ENCODE results near the gene DYNC1I1.
"Not testable (repeated sequence)": the region's sequence is repeated elsewhere in the genome, so short reads cannot be mapped to it uniquely, and the experiment has no call there.

DYNC1I1 gene

DNA sequence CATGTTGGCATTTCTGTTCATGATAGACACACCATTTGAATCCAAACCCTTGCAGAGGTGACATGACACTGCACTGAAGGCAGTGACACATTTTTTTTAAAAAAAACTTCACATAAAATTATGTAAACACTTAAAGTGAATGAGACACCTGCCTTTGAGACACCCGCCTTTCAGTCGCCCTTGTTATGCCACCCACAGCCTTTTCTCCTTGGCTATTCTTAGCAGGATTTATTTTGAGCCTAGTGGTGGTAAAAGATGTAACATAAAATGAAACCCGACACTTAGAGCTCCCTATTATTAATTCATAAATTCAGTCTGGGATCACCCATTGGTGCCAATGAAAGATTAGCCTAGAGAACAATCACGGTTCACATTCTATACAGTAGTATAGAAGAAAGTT is 161.3 kb downstream of the DYNC1I1 start:
- Histone ChIP-seq H2AFZ (ENCODE audit: low read depth) (no peak overlapping the region), H3K4me1 (ENCODE audit: low read depth, poor library complexity, severe bottlenecking) (peaks cover 27% of the 10 kb centered on the region), H3K27ac (no peak overlapping the region), H4K20me1 (ENCODE audit: insufficient read depth) (no peaks in the 10 kb centered on the region), H3K4me2 (peak overlapping the region; percentile 3; the same call in 1 of the 2 replicates), H3K27me3 (ENCODE audit: insufficient read depth, low read depth) (no peaks in the 10 kb centered on the region), H3K79me2 (ENCODE audit: insufficient read depth, low read depth) (no peaks in the 10 kb centered on the region), H3K4me3 (IDR thresholded peaks at IDR 0.05; ENCODE audit: insufficient read depth, low read depth, low read length) (no peak overlapping the region), H3K9ac (no peak overlapping the region), H3K36me3 (ENCODE audit: insufficient read depth) (no peaks in the 10 kb centered on the region)
- TF ChIP-seq, protein P1, sequence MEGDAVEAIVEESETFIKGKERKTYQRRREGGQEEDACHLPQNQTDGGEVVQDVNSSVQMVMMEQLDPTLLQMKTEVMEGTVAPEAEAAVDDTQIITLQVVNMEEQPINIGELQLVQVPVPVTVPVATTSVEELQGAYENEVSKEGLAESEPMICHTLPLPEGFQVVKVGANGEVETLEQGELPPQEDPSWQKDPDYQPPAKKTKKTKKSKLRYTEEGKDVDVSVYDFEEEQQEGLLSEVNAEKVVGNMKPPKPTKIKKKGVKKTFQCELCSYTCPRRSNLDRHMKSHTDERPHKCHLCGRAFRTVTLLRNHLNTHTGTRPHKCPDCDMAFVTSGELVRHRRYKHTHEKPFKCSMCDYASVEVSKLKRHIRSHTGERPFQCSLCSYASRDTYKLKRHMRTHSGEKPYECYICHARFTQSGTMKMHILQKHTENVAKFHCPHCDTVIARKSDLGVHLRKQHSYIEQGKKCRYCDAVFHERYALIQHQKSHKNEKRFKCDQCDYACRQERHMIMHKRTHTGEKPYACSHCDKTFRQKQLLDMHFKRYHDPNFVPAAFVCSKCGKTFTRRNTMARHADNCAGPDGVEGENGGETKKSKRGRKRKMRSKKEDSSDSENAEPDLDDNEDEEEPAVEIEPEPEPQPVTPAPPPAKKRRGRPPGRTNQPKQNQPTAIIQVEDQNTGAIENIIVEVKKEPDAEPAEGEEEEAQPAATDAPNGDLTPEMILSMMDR (conservative IDR thresholded peaks at IDR 0.05; ENCODE audit: low read depth, low read length) = no peak

DNA sequence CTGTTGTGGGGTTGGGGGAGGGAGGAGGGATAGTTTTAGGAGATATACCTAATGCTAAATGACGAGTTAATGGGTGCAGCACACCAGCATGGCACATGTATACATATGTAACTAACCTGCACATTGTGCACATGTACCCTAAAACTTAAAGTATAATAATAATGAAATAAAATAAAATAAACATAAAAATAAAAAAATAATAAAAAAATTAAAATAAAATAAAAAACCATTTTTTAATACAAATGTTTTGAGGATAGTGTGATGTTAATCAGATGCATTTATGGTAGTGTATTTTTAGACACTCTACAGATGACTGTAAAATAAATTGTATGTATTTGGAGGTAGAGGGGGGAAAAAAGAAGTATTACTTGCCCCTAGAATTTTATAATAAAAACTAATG is 172.5 kb downstream of the DYNC1I1 start:
- H3K36me3 ChIP-seq (ENCODE audit: insufficient read depth); H3K79me2 ChIP-seq (ENCODE audit: insufficient read depth, low read depth); H3K27ac ChIP-seq; H2AFZ ChIP-seq (ENCODE audit: low read depth); H3K9ac ChIP-seq; H3K4me2 ChIP-seq; H3K4me3 ChIP-seq (IDR thresholded peaks at IDR 0.05; ENCODE audit: insufficient read depth, low read depth, low read length); H4K20me1 ChIP-seq (ENCODE audit: insufficient read depth); H3K27me3 ChIP-seq (ENCODE audit: insufficient read depth, low read depth); H3K4me1 ChIP-seq (ENCODE audit: low read depth, poor library complexity, severe bottlenecking): not testable (repeated sequence)

DNA sequence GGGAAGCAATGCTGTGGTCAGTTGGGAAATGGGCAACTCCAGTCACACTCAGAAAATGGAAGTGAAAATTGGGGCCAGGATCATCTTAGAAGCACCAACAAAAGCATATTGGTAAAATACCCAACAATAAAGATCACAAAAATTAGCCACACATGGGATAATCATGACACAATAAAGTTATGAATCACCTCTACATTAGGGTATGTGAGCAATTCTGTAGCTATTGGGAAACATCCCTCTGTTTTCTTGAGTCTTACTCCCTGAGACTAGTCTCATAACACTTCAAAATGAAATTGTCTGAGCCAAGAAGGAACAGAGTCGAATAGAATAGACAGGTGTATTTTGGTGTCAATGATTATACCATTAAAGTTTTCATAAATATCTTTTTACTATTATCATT is 178.3 kb downstream of the DYNC1I1 start:
- H3K4me1 ChIP-seq (ENCODE audit: low read depth, poor library complexity, severe bottlenecking) = no peaks in the 10 kb centered on the region
- H3K27ac ChIP-seq = no peak overlapping the region
- TF ChIP-seq, protein P1 (conservative IDR thresholded peaks at IDR 0.05; ENCODE audit: low read depth, low read length) = no peak
- no peaks in the 10 kb centered on the region for H3K79me2 ChIP-seq (ENCODE audit: insufficient read depth, low read depth)
- no peak overlapping the region for H3K9ac ChIP-seq
- H2AFZ ChIP-seq (ENCODE audit: low read depth) = no peak overlapping the region
- no peak overlapping the region for H3K4me2 ChIP-seq
- H3K36me3 ChIP-seq (ENCODE audit: insufficient read depth) = no peaks in the 10 kb centered on the region
- no peaks in the 10 kb centered on the region for H3K27me3 ChIP-seq (ENCODE audit: insufficient read depth, low read depth)
- no peaks in the 10 kb centered on the region for H4K20me1 ChIP-seq (ENCODE audit: insufficient read depth)
- no peak overlapping the region for H3K4me3 ChIP-seq (IDR thresholded peaks at IDR 0.05; ENCODE audit: insufficient read depth, low read depth, low read length)

DNA sequence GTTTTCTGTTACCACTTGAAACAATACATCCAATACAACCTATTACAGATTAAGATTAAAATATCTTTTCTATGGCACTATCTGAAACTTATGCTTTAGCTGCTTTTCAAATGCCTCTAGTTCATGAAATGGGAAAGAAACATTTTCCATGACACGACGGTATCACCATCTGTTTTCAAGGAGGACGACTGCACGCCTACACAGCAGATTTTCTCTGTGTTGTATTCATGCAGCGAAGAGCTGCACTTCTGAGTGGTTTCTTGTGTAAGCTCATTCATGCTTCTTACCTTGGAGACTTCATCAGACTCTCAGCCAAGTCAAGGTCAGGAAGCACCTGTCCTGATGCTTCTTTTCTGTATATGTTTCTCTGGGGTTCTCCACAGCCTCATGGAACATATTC is 179.2 kb downstream of the DYNC1I1 start:
- TF ChIP-seq, protein P1 (conservative IDR thresholded peaks at IDR 0.05; ENCODE audit: low read depth, low read length) = no peak
- H3K36me3 ChIP-seq (ENCODE audit: insufficient read depth) = no peaks in the 10 kb centered on the region
- H3K9ac ChIP-seq = no peak overlapping the region
- no peak overlapping the region for H3K27ac ChIP-seq
- no peak overlapping the region for H3K4me3 ChIP-seq (IDR thresholded peaks at IDR 0.05; ENCODE audit: insufficient read depth, low read depth, low read length)
- H3K4me1 ChIP-seq (ENCODE audit: low read depth, poor library complexity, severe bottlenecking) = no peaks in the 10 kb centered on the region
- no peaks in the 10 kb centered on the region for H3K27me3 ChIP-seq (ENCODE audit: insufficient read depth, low read depth)
- no peak overlapping the region for H2AFZ ChIP-seq (ENCODE audit: low read depth)
- H3K4me2 ChIP-seq = no peak overlapping the region
- H3K79me2 ChIP-seq (ENCODE audit: insufficient read depth, low read depth) = no peaks in the 10 kb centered on the region
- H4K20me1 ChIP-seq (ENCODE audit: insufficient read depth) = no peaks in the 10 kb centered on the region

DNA sequence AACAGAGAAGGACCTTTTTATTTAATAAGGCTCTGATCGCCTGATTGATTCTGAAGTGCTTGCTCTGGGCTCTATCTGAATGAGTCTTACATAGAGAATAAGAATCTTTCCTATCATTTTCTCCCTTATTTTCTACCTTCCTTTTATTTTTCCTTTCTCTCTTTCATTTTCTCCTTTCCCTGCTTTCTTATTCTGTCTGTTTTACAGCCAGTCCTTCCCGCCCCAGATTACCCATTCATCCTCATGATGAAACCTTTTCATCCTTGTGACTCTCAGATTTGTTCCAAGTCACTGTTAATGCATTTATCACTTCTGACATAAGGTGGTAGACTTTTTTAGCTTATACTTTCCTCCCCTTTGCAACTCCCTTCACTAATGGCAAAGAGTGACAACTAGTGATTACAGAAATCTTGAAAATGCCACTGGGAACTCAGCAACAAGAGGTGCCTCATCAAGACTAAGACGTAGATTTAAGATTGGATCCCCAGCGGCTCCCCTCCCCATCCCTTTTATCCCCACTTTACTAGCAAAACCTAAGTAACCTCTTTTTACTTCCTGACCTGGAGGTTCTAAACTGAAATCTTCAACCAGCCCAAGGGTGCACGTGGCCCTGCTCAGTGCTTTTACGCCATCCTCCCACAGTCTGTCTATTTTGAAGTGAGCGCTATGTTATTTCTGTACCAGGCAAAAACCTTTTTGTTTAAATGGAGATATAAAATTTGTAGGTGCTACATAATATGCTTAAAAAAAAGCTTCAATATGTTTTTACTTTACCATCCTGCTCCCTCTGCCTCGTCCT is 179.8 kb downstream of the DYNC1I1 start:
- Histone ChIP-seq H3K79me2 (ENCODE audit: insufficient read depth, low read depth) (no peaks in the 10 kb centered on the region), H3K9ac (no peak overlapping the region), H3K27ac (no peak overlapping the region), H3K4me2 (no peak overlapping the region), H3K4me1 (ENCODE audit: low read depth, poor library complexity, severe bottlenecking) (no peaks in the 10 kb centered on the region), H4K20me1 (ENCODE audit: insufficient read depth) (no peaks in the 10 kb centered on the region), H2AFZ (ENCODE audit: low read depth) (no peak overlapping the region), H3K4me3 (IDR thresholded peaks at IDR 0.05; ENCODE audit: insufficient read depth, low read depth, low read length) (no peak overlapping the region), H3K27me3 (ENCODE audit: insufficient read depth, low read depth) (no peaks in the 10 kb centered on the region), H3K36me3 (ENCODE audit: insufficient read depth) (no peaks in the 10 kb centered on the region)
- TF ChIP-seq, protein P1 (conservative IDR thresholded peaks at IDR 0.05; ENCODE audit: low read depth, low read length) = no peak

Measured in KMS-11 (cell line).